Body of pancreas (tissue), 4 donors: ENCODE data around the gene TMTC4.

ENCODE experiments used
- CTCF ChIP-seq, 7 experiments: fragments of 450-650 bp in 4 of 7; fragments of 200-600 bp in 3 of 7; sonication (generic) in 3 of 7; IDR thresholded peaks; one replicate each; pipeline ENCODE4 v1.5.1; 2016 to 2019; ENCODE audit warnings: antibody characterized with exemption in 7 of 7
- POLR2A ChIP-seq, 3 donors: fragments of 450-650 bp; IDR thresholded peaks; one replicate each; pipeline ENCODE4 v1.6.1; 2016; ENCODE audit warnings: antibody characterized with exemption in 3 of 3, mild to moderate bottlenecking in 2 of 3

- TF ChIP-seq CTCF (IDR thresholded peaks at IDR 0.05), result no peak
- TF ChIP-seq POLR2A (IDR thresholded peaks at IDR 0.05), result no peak
Measured at GRCh38 chr13:100710176-100710575, 35.6 kb upstream of the TMTC4 start.
